ENCODE data around the gene ATP8B3. TPM values are rescaled to one million over a fixed set of nuclear protein-coding genes. Genes with fewer than 3 reads are reported as not detected.

Gene ATP8B3
- total RNA-seq, 1 donor from 2014 or later = 0.11 TPM

DNA sequence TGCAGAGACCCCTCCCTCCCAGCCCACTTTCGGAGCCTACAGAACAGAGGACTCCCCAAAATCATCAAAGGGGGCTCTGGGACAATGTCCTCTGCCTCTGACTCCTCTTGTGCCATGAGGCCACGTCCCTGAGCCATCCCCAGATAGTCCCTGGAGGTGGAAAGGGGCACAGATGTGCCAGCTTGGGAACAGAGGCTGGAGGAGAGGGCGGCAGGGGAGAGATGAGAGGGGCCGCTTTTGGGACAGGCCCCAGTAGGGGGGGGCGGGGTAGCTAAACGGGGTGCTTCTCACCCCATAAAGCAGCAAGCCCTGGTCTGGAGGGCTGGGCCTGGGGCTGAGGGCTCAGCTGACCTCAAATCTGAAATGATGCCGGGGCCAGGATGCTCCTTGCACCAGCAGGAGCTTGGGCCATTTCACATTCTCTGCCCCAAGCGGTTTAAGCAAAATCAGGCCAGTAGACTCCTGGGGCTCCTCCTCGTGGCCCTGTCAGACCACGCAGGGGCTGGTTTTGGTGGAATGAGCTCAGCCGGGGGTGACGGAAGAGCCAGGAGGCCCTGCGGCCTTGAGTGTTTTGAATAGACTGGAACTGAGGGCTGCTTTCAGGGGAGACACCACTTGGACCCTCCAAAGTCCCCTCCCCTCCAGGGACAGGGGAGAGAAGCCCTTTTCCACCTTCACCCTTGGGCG is 31.7 kb downstream of the ATP8B3 start:
- Histone ChIP-seq H3K9me3 (peaks cover 8 to 14% of the 10 kb centered on the region in 2 donors), H3K36me3 (no peaks in the 10 kb centered on the region), H3K27me3 (peaks cover 10% of the 10 kb centered on the region), H3K4me3 (no peak overlapping the region), H3K27ac (no peak overlapping the region), H3K4me1 (peaks cover 0 to 2% of the 10 kb centered on the region in 2 donors)
- DNase-seq (ENCODE audit: low spot score in 2 of 2) = no peak
- intact Hi-C loops (cut with DNase I) = no loop called here
- TF ChIP-seq, protein P1, sequence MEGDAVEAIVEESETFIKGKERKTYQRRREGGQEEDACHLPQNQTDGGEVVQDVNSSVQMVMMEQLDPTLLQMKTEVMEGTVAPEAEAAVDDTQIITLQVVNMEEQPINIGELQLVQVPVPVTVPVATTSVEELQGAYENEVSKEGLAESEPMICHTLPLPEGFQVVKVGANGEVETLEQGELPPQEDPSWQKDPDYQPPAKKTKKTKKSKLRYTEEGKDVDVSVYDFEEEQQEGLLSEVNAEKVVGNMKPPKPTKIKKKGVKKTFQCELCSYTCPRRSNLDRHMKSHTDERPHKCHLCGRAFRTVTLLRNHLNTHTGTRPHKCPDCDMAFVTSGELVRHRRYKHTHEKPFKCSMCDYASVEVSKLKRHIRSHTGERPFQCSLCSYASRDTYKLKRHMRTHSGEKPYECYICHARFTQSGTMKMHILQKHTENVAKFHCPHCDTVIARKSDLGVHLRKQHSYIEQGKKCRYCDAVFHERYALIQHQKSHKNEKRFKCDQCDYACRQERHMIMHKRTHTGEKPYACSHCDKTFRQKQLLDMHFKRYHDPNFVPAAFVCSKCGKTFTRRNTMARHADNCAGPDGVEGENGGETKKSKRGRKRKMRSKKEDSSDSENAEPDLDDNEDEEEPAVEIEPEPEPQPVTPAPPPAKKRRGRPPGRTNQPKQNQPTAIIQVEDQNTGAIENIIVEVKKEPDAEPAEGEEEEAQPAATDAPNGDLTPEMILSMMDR (IDR thresholded peaks at IDR 0.05) = no peak

DNA sequence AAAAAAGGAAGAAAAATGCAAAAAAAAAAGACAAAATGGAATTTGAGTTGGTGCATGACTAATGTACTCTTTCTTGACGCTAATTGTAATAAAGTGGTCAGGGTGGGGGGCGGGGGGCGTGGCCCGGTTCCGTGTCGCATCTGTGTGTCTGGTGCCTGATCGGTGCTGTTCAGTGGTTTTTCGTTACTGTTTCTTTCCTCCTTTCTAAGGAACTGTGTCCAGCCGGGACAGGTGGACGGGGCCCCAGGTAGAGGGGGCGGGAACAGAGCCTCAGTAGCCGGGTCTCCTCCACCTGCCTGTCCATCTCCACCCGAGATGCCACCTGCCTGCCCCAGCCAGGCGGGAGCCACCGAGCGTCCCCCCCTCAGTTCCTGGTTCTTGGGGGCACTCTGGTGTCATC is 32.5 kb downstream of the ATP8B3 start:
- intact Hi-C loops (cut with DNase I) = no loop called here
- H3K4me3 ChIP-seq = no peak overlapping the region
- H3K4me1 ChIP-seq = peaks cover 0 to 2% of the 10 kb centered on the region in 2 donors
- H3K27ac ChIP-seq = no peak overlapping the region
- TF ChIP-seq, protein P1 (IDR thresholded peaks at IDR 0.05) = no peak
- no peaks in the 10 kb centered on the region for H3K36me3 ChIP-seq
- H3K9me3 ChIP-seq = peaks cover 11 to 14% of the 10 kb centered on the region in 2 donors
- no peak for DNase-seq (ENCODE audit: low spot score in 2 of 2)
- peaks cover 16% of the 10 kb centered on the region for H3K27me3 ChIP-seq

DNA sequence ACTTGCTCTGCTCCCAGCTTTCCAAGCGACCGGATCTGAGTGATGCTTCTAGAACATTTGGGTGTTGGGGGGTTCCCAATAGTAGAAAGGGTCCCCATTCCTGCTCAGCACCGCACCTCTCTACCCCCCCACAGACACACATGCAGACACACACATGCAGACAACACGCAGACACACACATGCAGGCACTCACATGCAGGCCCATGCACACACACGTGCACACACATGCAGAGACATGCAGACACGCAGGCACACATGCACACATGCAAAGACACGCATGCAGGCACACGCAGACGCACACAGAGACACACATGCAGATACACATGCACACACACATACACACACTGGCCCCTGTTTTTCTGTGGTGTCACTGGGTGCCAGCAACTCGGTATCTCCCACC is 34.9 kb downstream of the ATP8B3 start:
- intact Hi-C loops (cut with DNase I) = no loop called here

DNA sequence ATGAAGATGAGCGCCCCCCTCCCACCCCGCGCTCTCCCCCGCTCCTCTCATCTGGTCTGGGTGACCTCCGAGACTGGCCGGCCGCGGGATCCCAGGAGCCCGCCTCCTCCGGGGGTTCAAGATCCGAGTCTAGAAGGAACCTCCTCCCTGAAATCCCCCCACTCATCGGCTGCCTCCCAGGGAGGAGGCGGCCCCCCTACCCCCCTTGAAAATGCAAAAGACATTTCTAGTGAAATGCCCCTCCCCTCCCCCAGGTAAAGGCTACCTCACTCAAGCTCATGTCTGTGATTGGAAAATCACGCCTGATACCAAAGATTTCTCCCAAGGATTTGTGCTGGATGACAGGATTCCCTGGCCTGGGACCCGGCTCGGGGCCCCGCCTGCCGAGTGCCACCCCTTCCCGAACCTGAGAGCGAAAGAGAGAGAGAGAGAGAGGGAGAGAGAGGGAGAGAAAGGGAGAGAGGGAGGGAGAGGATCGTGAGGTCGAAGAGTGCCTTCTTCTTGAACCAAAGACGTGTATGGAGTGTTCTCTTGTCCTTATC is 35.4 kb downstream of the ATP8B3 start:
- H3K4me3 ChIP-seq = no peak overlapping the region
- peaks cover 16% of the 10 kb centered on the region for H3K27me3 ChIP-seq
- intact Hi-C loops (cut with DNase I) = no loop called here
- H3K4me1 ChIP-seq = peaks cover 0 to 2% of the 10 kb centered on the region in 2 donors
- peaks cover 4 to 6% of the 10 kb centered on the region in 2 donors for H3K9me3 ChIP-seq
- no peak overlapping the region for H3K27ac ChIP-seq
- DNase-seq (ENCODE audit: low spot score in 2 of 2) = no peak
- H3K36me3 ChIP-seq = no peaks in the 10 kb centered on the region
- TF ChIP-seq, protein P1 (IDR thresholded peaks at IDR 0.05) = no peak

More for the DNA sequence above, 34.9 kb downstream of the ATP8B3 start:
- Histone ChIP-seq H3K27me3 (peaks cover 16% of the 10 kb centered on the region), H3K4me1 (peaks cover 0 to 2% of the 10 kb centered on the region in 2 donors), H3K36me3 (no peaks in the 10 kb centered on the region), H3K27ac (no peak overlapping the region), H3K9me3 (peaks cover 9 to 11% of the 10 kb centered on the region in 2 donors), H3K4me3 (no peak overlapping the region)
- TF ChIP-seq, protein P1 (IDR thresholded peaks at IDR 0.05) = no peak
- DNase-seq (ENCODE audit: low spot score in 2 of 2) = no peak

DNA sequence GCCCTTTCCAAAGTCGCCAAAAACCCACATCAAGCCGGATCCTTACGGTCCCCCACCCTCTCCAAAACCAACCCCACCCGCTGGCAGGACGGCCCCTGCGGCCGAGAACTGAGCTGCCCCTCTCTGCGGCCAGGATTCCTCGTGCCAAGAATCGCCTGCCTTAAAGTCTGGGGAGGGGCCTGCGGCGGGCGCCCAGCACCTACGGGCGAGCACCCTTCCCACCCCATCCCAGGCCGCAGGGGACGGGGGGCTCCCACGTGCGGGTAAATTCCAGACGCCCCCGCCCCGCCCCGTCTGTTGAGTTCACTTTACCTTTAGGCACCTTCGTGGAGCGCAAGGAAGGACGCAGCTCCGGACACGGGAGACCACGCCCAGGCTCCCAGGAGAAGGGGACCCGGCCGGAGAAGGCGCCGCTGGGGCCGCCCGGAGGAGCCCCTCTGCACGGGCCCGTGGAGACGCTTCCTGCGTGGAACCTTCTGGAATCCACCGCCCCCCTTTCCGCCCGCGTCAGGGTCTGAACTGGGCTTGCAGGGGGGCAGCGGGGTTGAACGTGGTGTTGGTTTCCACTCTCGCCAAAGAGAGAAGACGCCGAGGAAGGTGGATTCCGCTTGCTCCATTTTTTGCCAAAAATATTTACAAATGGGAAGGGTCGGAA is 36.0 kb downstream of the ATP8B3 start:
- Histone ChIP-seq H3K36me3 (no peaks in the 10 kb centered on the region), H3K4me3 (no peak overlapping the region), H3K27ac (no peak overlapping the region), H3K9me3 (peaks cover 5 to 6% of the 10 kb centered on the region in 2 donors), H3K27me3 (peaks cover 16% of the 10 kb centered on the region), H3K4me1 (peaks cover 0 to 2% of the 10 kb centered on the region in 2 donors)
- DNase-seq (ENCODE audit: low spot score in 2 of 2) = no peak
- intact Hi-C loops (cut with DNase I) = no loop called here
- TF ChIP-seq, protein P1 (IDR thresholded peaks at IDR 0.05) = no peak

All from ascending aorta (tissue), 2 donors.